GM23248 (cell line): Measurements from ENCODE around the gene ANO10.

Experiments used
- EZH2 ChIP-seq: fragments of 200-600 bp; sonication (generic); IDR thresholded peaks from 2 replicates; pipeline ENCODE4 v1.6.1; 2018; ENCODE audit warnings: antibody characterized with exemption, mild to moderate bottlenecking; ENCODE audit not compliant: insufficient read depth, poor library complexity, severe bottlenecking
- EZH2phosphoT487 ChIP-seq: fragments of 200-600 bp; sonication (generic); IDR thresholded peaks from 2 replicates; pipeline ENCODE4 v1.6.1; 2018; ENCODE audit warnings: antibody characterized with exemption, moderate library complexity, mild to moderate bottlenecking, low read depth; ENCODE audit not compliant: insufficient read depth

DNA sequence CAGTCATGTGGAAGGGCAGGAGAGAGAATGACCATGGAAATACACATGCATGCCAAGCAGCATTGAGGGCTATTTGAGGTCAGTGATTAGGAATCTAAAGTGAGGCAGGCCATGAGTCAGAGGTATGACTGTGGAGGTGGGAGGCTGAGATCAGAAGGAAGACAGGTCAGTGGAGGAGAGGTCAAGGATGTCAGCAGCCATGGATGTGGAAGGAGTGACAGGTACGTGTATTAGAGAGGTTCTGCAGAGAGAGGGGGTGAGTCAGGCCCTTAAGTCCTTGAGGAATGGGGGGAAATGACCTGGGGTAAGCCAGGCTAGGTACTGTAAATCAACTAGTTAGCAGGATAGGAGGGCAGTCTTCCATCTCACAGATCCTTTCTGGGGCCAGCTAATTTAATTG, 166.6 kb downstream of the ANO10 start:
- TF ChIP-seq EZH2 (no peak), EZH2phosphoT487 (no peak)
